IPS-18c (cell line): ENCODE results near the gene MIF4GD.
"Not testable (repeated sequence)": the region's sequence is repeated elsewhere in the genome, so short reads cannot be mapped to it uniquely, and the experiment has no call there.

ENCODE experiments used
- H3K4me3 ChIP-seq: 2 replicates; pipeline ENCODE4 v1.7.0; 2013; ENCODE audit warnings: low read depth, mild to moderate bottlenecking, low read length, moderate library complexity; ENCODE audit not compliant: insufficient read depth
- H3K9me3 ChIP-seq: one replicate; pipeline ENCODE4 v1.6.1; 2013; ENCODE audit warnings: mild to moderate bottlenecking, low read length, moderate library complexity; ENCODE audit not compliant: control insufficient read depth, insufficient read depth

Gene MIF4GD

DNA sequence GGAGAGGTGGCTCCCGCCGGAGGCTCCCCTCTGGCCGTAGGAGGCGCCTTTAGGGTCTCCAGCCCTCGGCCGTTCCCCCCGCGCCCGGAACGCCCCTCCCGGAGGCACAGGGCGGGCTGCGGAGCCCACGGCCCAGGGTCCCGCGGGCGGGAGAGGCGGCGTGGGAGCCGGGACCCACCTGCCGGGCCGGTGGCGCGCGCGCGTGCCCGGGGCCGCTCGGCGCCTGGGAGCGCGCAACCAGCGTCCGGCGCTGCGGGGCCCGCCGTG is at the start of gene MIF4GD:
Gene MIF4GD (minus strand): TSS at position 266 of the 267 bp plus-strand sequence. CDS start 1,036 bp downstream, outside the sequence.
- Histone ChIP-seq H3K9me3 (no peaks in the 10 kb centered on the region), H3K4me3 (peak within 1 kb of the TSS; percentile 92)

- Histone ChIP-seq H3K4me3 (no peak overlapping the region), H3K9me3 (no peaks in the 10 kb centered on the region)
These were observed 49.1 kb upstream of the MIF4GD start for GRCh38 chr17:75319904-75320691.

DNA sequence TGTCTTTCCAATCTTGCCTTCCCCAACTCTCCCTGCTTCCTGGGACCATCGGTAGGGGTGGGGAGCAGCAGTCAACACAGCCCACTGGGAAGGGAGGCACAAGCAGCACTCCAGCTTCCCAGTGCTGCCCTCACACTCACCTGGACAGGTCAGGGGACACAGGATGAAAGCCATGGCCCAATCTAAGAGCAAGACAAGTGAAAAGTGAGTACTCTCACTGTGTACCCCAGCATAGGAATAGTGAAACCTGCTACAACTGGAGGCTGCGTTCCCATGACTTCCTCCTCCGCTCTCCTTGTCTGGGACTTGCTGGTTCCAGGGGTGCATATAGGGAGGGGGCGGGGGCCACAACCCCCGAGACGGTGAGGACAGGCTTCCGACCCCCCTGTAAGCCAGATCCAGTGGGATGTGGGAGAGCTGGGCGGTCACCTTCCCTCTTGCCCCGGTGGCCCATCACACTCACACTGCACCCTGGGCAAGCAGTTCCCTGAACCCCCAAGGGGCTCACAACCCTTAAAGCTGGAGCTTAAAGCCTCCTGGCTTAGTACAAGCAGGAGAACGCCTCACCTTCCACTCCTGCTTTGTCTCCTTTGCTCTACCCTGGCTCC is 47.7 kb upstream of the MIF4GD start:
- H3K9me3 ChIP-seq = no peaks in the 10 kb centered on the region
- H3K4me3 ChIP-seq = no peak overlapping the region

DNA sequence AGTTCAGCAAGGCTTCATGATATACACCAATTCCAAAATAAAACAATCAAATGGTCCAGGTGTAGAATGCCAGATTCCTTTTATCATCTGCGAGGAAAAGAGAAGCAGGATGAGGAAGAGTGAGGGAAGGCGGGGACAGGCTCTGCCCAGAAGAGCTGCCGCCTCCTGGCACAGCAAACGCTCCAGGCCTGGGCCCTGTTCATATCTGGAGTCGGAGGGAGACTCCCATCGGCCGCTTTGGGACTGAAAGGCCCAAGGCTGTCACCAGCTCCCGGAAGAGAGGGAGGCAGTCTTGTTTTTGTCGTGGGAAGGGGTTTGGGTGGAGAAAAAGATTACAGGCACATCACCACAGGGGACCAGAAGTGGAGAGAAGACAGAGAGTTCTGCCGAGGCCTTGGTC is 47.2 kb upstream of the MIF4GD start:
- Histone ChIP-seq H3K9me3 (no peaks in the 10 kb centered on the region), H3K4me3 (no peak overlapping the region)

DNA sequence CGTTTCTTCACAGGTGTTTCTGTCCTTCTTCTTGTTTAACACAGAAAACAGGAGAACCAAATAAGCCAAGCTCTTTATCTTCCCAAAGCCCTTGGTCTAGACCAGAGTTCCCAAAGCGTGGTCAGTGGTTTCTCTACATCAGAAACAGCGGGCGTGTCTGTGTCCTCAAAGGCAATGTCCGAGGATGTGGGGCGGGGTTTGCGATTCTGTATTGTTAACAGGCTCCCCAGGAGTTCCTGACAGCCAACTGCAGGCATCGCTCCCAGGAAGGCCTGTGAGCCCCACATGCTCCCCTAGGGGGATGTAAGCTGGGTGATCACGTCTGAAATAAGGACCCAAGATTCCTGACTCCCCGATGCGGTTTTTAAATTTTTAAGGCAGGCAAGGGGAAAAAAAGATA is 46.6 kb upstream of the MIF4GD start:
- H3K4me3 ChIP-seq = no peak overlapping the region
- H3K9me3 ChIP-seq = no peaks in the 10 kb centered on the region

DNA sequence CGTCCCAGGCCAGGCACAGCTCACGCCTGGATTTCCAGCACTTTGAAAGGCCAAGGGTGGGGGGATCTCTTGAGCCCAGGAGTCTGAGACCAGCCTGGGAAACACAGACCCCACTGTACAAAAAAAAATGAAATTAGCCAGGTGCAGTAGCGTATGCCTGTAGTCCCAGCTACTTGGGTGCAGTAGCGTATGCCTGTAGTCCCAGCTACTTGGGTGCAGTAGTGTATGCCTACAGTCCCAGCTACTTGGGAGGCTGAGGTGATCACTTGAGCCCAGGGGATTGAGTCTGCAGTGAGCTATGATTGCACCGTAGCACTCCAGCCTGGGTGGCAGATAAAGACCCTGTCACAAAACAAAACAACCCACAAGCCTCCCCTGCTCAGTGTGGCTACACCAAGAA is 45.2 kb upstream of the MIF4GD start:
- Histone ChIP-seq H3K4me3 (no peak overlapping the region), H3K9me3 (no peaks in the 10 kb centered on the region)

GRCh38 chr17:75315541-75316243 is 44.7 kb upstream of the MIF4GD start:
- H3K9me3 ChIP-seq = no peaks in the 10 kb centered on the region
- H3K4me3 ChIP-seq = no peak overlapping the region

- no peak overlapping the region for H3K4me3 ChIP-seq
- no peaks in the 10 kb centered on the region for H3K9me3 ChIP-seq
These were observed 43.0 kb upstream of the MIF4GD start for GRCh38 chr17:75313941-75314551.

GRCh38 chr17:75308732-75309629 is 38.0 kb upstream of the MIF4GD start:
- no peak overlapping the region for H3K4me3 ChIP-seq
- H3K9me3 ChIP-seq = no peaks in the 10 kb centered on the region

DNA sequence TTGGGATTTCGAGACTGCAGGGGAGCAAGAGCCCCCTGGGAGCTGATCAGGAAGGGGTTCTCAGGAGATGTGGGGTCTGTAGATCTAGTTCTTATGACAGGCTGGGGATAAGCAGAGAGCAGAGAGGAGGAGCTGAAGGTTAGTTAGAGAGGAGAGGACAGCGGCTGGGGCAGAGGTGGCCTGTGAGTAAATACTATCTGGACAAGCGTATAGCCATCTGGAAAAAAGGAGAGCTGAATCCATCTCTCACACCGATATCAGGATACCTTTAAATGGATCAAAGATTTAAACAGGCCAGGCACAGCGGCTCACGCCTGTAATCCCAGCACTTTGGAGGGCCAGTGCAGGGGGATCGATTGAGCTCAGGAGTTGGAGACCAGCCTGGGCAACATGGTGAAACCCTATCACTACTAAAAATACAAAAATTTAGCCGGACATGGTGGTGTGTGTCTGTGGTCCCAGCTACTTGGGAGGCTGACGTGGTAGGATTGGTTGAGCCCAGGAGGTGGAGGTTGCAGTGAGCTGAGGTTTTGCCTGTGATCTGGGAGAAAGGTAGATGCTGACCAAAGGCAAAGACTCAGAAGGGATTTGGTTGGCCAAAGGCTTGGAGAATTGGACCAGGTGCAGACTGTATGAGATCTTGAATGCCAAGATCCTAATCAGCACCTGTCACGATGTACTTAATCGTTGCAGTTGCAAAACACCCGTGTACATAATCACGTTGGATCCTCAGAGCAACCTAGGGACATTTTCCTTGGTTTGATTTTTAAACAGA is 37.1 kb upstream of the MIF4GD start:
- H3K4me3 ChIP-seq = no peak overlapping the region
- H3K9me3 ChIP-seq = no peaks in the 10 kb centered on the region

DNA sequence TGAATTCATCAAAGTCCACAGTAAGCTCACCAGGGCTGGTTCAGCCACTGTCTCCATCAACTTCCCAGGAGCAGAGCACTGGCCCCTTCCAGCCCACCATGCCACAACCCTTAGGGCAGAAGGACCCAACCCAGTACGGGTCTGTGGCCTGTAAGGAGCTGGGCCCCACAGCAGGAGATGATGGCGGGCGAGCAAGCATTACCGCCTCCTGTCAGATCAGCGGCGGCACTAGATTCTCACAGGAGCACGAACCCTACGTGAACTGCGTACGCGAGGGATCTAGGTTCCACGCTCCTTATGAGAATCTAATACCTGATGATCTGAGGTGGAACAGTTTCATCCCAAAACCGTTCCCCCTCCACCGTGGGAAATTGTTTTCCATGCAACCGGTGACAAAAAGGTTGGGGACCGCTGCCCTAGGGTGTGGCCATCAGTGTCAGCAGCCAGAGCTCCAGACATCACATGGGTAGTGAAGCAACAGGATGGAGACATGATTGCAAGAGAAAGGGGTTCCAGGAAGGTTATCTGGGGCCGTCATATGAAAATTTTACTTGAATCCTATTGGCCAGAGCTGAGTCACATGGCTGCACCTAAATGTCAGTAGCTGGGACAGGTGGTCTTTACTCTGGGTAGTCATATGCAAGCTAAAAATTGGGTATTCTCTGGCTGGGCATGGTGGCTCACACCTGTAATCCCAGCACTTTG is 30.6 kb upstream of the MIF4GD start:
- no peak overlapping the region for H3K4me3 ChIP-seq
- no peaks in the 10 kb centered on the region for H3K9me3 ChIP-seq

- H3K4me3 ChIP-seq = no peak overlapping the region
- H3K9me3 ChIP-seq = no peaks in the 10 kb centered on the region
These were observed 30.0 kb upstream of the MIF4GD start for GRCh38 chr17:75301049-75301448.

DNA sequence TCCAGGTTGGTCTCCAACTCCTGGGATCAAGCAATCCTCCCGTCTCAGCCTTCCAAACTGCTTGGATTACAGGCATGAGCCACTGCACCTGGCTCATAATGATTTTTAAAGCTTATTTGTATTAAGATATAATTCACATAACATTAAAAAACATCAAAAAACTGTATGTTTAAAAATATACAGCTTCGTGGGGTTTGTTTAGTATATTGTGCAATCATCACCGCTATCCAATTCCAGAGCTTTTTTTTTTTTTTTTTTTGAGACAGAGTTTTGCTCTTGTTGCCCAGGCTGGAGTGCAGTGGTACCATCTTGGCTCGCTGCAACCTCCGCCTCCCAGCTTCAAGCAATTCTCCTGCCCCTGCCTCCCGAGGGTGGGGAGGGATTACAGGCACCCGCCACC is 29.2 kb upstream of the MIF4GD start:
- Histone ChIP-seq H3K4me3 (no peak overlapping the region), H3K9me3 (no peaks in the 10 kb centered on the region)

DNA sequence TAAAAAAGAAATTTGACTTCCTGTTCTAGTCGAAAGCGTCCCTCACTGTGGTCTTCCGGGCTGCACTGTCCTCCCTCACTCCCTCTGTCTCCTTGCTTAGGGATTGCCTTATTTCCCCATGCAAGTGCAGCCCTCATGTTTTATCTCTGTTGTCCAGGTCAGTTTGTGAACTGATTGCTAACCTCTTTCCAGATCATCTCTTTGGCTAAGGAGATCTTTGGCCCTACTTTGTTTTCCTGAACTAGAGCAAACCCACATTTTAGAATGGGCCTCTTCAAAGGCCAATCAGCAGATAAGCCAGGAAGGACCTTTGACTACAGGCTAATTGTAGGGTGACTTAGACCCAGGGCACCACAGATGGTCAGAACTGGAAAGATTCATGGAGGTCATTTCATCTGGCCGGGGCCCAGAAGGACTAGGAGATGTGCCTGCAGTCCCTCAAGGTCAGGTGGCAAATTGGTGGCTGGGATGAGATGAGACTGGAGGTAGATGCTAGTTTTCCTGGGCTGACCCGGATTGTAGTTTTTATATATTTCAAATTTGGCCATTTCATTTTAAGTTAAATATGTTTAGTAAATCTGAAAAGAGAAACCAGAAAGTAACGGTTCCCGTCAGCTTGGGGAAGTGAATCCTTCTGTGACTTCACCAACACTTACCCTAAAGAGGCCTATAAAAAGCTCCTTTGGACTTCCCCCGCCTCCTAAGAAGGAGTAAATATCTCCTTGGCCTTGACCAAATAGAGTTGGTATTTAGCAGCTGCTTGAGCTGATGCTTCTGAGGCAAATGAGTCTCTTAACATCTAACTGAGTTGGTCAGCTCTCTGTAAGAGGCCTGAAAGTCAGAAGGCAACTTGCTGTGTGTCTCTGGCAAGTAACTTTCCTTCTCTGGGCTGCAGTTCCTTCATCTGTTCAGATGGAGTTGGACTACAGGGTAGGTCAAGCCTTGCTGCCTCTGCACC is 24.4 kb upstream of the MIF4GD start:
- no peaks in the 10 kb centered on the region for H3K9me3 ChIP-seq
- H3K4me3 ChIP-seq = no peak overlapping the region

DNA sequence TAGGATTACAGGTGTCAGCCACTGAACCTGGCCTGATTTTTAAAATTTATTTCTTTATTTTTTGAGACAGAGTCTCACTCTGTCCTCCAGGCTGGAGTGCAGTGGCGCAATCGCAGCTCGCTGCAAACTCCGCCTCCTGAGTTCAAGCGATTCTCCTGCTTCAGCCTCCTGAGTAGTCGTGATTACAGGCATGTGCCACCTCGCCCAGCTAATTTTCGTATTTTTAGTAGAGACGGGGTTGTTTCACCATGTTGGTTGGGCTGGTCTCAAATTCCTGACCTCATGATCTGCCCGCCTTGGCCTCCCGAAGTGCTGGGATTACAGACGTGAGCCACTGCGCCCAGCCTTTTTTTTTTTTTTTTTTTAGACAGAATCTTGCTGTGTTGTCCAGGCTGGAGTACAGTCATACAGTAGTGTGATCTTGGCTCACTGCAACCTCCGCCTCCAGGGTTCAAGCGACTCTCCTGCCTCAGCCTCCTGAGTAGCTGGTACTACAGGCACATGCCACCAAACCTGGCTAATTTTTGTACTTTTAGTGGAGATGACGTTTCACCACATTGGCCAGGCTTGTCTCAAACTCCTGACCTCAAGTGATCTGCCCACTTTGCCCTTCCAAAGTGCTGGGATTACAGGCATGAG is 21.9 kb upstream of the MIF4GD start:
- not testable (repeated sequence) for H3K4me3 ChIP-seq, H3K9me3 ChIP-seq
